ENCODE data around the gene RING1. TPM values are rescaled to one million over a fixed set of nuclear protein-coding genes. Genes with fewer than 3 reads are reported as not detected.

The RING1 gene
- total and polyA plus RNA-seq, 2 donors from 2014 or later: 47.2 to 48.6 TPM

DNA sequence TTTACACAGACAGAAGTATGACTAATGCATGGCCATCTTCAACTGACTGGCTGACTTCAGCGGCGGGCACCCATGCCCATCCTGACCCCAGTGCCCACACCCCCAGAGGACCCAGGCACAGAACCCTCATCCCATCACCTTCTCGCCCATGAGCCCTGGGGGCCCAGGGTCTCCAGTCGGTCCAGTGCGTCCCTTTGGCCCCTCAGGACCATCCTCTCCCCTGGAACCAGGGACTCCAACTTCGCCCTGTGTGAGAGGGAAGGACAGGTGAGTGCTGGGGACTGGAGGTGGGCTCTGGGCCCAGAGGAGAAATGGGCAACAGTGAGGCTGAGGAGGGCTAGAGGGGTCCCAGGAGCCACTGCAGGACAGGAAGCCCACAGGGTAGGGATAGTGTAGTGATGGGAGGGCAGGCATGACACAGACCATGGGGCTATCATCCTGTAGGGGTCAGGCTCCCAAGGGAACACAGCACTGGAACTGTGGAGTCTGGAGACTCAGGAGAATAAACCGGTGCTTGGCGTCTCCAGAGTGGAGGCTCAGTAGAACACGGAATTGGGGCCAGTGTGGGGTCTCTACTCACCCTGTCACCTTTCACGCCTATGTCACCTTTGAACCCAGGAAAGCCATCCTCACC is 32.7 kb upstream of the RING1 start:
- no peaks in the 10 kb centered on the region for H3K27me3 ChIP-seq (ENCODE audit: control insufficient read depth, insufficient read depth, low read length)
- H3K4me1 ChIP-seq (ENCODE audit: control insufficient read depth in 2 of 3, insufficient read depth in 2 of 3, low read depth in 1 of 3, low read length in 3 of 3): no peaks in the 10 kb centered on the region
- H3K4me3 ChIP-seq (ENCODE audit: low read length in 3 of 3): no peak overlapping the region
- H3K27ac ChIP-seq (ENCODE audit: low read depth in 2 of 2, low read length in 2 of 2): no peak overlapping the region
- TF ChIP-seq, protein P1, sequence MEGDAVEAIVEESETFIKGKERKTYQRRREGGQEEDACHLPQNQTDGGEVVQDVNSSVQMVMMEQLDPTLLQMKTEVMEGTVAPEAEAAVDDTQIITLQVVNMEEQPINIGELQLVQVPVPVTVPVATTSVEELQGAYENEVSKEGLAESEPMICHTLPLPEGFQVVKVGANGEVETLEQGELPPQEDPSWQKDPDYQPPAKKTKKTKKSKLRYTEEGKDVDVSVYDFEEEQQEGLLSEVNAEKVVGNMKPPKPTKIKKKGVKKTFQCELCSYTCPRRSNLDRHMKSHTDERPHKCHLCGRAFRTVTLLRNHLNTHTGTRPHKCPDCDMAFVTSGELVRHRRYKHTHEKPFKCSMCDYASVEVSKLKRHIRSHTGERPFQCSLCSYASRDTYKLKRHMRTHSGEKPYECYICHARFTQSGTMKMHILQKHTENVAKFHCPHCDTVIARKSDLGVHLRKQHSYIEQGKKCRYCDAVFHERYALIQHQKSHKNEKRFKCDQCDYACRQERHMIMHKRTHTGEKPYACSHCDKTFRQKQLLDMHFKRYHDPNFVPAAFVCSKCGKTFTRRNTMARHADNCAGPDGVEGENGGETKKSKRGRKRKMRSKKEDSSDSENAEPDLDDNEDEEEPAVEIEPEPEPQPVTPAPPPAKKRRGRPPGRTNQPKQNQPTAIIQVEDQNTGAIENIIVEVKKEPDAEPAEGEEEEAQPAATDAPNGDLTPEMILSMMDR (IDR thresholded peaks at IDR 0.05; ENCODE audit: borderline replicate concordance, extremely low read depth, insufficient read depth): no peak
- DNase-seq (no peak), FAIRE-seq (no peak)
- H3K9ac ChIP-seq (ENCODE audit: low read length in 3 of 3): no peak overlapping the region
- no peaks in the 10 kb centered on the region for H3K9me3 ChIP-seq (ENCODE audit: control insufficient read depth in 2 of 3, insufficient read depth in 1 of 3, low read length in 3 of 3)
- no peaks in the 10 kb centered on the region for H3K36me3 ChIP-seq (ENCODE audit: control insufficient read depth in 2 of 3, insufficient read depth in 3 of 3, low read length in 3 of 3)
- intact Hi-C loops (cut with DNase I): no loop called here

GRCh38 chr6:33176906-33177305 is 31.4 kb upstream of the RING1 start:
- Histone ChIP-seq H3K9ac (ENCODE audit: low read length in 3 of 3) (no peak overlapping the region), H3K4me1 (ENCODE audit: control insufficient read depth in 2 of 3, insufficient read depth in 2 of 3, low read depth in 1 of 3, low read length in 3 of 3) (no peaks in the 10 kb centered on the region), H3K27ac (ENCODE audit: low read depth in 2 of 2, low read length in 2 of 2) (no peak overlapping the region), H3K4me3 (ENCODE audit: low read length in 3 of 3) (no peak overlapping the region), H3K27me3 (ENCODE audit: control insufficient read depth, insufficient read depth, low read length) (no peaks in the 10 kb centered on the region), H3K36me3 (ENCODE audit: control insufficient read depth in 2 of 3, insufficient read depth in 3 of 3, low read length in 3 of 3) (no peaks in the 10 kb centered on the region), H3K9me3 (ENCODE audit: control insufficient read depth in 2 of 3, insufficient read depth in 1 of 3, low read length in 3 of 3) (no peaks in the 10 kb centered on the region)
- peak in 1 of 5 donors; percentile 9 for DNase-seq
- intact Hi-C loops (cut with DNase I): no loop called here
- TF ChIP-seq, protein P1 (IDR thresholded peaks at IDR 0.05; ENCODE audit: borderline replicate concordance, extremely low read depth, insufficient read depth): no peak
- no peak for FAIRE-seq

DNA sequence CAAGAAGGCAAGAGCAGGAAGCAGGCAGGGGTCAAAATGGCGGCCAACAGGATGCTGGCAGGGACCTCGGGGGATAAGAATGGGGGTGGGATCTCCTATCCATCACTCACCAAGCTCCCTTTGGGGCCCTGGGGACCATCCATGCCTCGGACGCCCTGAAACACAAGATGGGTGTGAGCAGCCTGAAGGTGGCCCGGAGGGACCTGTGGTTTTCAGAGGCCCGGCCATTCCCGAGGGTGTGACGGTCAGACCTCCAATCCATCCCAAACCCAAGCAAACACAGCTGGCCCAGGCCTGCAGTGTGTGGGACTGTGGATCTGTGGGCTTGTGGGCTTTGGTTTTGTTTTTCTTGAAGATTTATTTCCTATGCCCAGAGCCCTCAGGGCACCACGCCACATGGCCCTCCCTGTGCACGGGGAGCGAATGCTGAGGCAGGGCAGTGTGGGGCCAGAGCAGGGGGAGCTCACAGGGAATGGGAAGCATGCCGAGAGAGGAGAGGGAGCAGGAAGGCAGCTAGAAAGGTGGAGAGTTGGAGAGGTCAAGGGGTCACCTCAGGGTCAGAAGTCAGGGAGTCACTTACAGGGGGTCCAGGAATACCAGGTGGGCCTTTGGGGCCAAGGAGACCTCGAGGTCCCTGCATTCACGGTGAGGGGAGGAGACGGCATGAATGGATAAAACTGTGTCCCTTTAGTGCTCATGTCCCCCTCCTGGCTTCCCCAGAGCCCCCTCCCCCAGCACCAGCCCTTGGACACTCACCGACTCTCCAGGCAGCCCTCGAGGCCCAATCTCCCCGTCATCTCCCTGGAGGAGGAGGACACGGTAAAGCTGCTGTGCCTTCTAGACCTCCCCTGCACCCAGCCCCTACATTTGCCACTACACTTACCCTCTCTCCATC is 30.5 kb upstream of the RING1 start:
- FAIRE-seq (no peak), DNase-seq (peak in 2 of 5 donors; percentile 39)
- Histone ChIP-seq H3K9me3 (ENCODE audit: control insufficient read depth in 2 of 3, insufficient read depth in 1 of 3, low read length in 3 of 3) (no peaks in the 10 kb centered on the region), H3K4me3 (ENCODE audit: low read length in 3 of 3) (no peak overlapping the region), H3K27me3 (ENCODE audit: control insufficient read depth, insufficient read depth, low read length) (no peaks in the 10 kb centered on the region), H3K9ac (ENCODE audit: low read length in 3 of 3) (no peak overlapping the region), H3K36me3 (ENCODE audit: control insufficient read depth in 2 of 3, insufficient read depth in 3 of 3, low read length in 3 of 3) (no peaks in the 10 kb centered on the region), H3K27ac (ENCODE audit: low read depth in 2 of 2, low read length in 2 of 2) (no peak overlapping the region), H3K4me1 (ENCODE audit: control insufficient read depth in 2 of 3, insufficient read depth in 2 of 3, low read depth in 1 of 3, low read length in 3 of 3) (no peaks in the 10 kb centered on the region)
- TF ChIP-seq, protein P1 (IDR thresholded peaks at IDR 0.05; ENCODE audit: borderline replicate concordance, extremely low read depth, insufficient read depth): no peak
- intact Hi-C loops (cut with DNase I): no loop called here
